ENCODE results near the gene TCEAL9.

The TCEAL9 gene

GRCh38 chrX:103396660-103397059, 40.4 kb downstream of the TCEAL9 start:
- H3K9me3 ChIP-seq (ENCODE audit: control insufficient read depth, insufficient read depth, low read depth, low read length): no peaks in the 10 kb centered on the region
- H3K36me3 ChIP-seq (ENCODE audit: control insufficient read depth in 2 of 2, insufficient read depth in 1 of 2, low read length in 2 of 2): no peaks in the 10 kb centered on the region
- no peaks in the 10 kb centered on the region for H3K4me1 ChIP-seq (ENCODE audit: control insufficient read depth, insufficient read depth, low read length)
- ChIA-PET CTCF (no interaction called here), POLR2A (no interaction called here)
- TF ChIP-seq ZSCAN23 (tag by site-specific recombination; IDR thresholded peaks at IDR 0.05): no peak
- no peak for TF ChIP-seq ZNF404 (tag by site-specific recombination; IDR thresholded peaks at IDR 0.05)
- TF ChIP-seq YY1 (tag by site-specific recombination; IDR thresholded peaks at IDR 0.05): no peak
- TF ChIP-seq KLF8 (tag by site-specific recombination; IDR thresholded peaks at IDR 0.05): no peak
- TF ChIP-seq ZNF362 (tag by site-specific recombination; IDR thresholded peaks at IDR 0.05): no peak
- no peak for TF ChIP-seq ZNF341 (tag by site-specific recombination; IDR thresholded peaks at IDR 0.05; ENCODE audit: low read depth)
- no peak for TF ChIP-seq CTCF (tag by site-specific recombination; IDR thresholded peaks at IDR 0.05)
- TF ChIP-seq, protein P1, sequence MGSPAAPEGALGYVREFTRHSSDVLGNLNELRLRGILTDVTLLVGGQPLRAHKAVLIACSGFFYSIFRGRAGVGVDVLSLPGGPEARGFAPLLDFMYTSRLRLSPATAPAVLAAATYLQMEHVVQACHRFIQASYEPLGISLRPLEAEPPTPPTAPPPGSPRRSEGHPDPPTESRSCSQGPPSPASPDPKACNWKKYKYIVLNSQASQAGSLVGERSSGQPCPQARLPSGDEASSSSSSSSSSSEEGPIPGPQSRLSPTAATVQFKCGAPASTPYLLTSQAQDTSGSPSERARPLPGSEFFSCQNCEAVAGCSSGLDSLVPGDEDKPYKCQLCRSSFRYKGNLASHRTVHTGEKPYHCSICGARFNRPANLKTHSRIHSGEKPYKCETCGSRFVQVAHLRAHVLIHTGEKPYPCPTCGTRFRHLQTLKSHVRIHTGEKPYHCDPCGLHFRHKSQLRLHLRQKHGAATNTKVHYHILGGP (tag by site-specific recombination; IDR thresholded peaks at IDR 0.05): no peak
- no peak for TF ChIP-seq ZNF707 (tag by site-specific recombination; IDR thresholded peaks at IDR 0.05)
- no peak for TF ChIP-seq ZNF621 (tag by site-specific recombination; IDR thresholded peaks at IDR 0.05)
- TF ChIP-seq KLF7 (tag by site-specific recombination; IDR thresholded peaks at IDR 0.05; ENCODE audit: borderline replicate concordance): no peak
- TF ChIP-seq ZNF501 (tag by site-specific recombination; IDR thresholded peaks at IDR 0.05): no peak
- TF ChIP-seq ZNF555 (tag by site-specific recombination; conservative IDR thresholded peaks at IDR 0.05): no peak
- TF ChIP-seq ZNF248 (tag by site-specific recombination; IDR thresholded peaks at IDR 0.05): no peak
- no peak for TF ChIP-seq ZNF610 (tag by site-specific recombination; IDR thresholded peaks at IDR 0.05; ENCODE audit: borderline replicate concordance)
- no peak for TF ChIP-seq ZNF530 (tag by site-specific recombination; IDR thresholded peaks at IDR 0.05; ENCODE audit: low read depth)
- TF ChIP-seq, protein P2, sequence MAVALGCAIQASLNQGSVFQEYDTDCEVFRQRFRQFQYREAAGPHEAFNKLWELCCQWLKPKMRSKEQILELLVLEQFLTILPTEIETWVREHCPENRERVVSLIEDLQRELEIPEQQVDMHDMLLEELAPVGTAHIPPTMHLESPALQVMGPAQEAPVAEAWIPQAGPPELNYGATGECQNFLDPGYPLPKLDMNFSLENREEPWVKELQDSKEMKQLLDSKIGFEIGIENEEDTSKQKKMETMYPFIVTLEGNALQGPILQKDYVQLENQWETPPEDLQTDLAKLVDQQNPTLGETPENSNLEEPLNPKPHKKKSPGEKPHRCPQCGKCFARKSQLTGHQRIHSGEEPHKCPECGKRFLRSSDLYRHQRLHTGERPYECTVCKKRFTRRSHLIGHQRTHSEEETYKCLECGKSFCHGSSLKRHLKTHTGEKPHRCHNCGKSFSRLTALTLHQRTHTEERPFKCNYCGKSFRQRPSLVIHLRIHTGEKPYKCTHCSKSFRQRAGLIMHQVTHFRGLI (tag by site-specific recombination; IDR thresholded peaks at IDR 0.05): no peak
- TF ChIP-seq ZNF776 (tag by site-specific recombination; IDR thresholded peaks at IDR 0.05; ENCODE audit: borderline replicate concordance): no peak
- H3K27ac ChIP-seq (ENCODE audit: extremely low read depth, low read depth, low read length): no peak overlapping the region
- no peak overlapping the region for H3K4me3 ChIP-seq (ENCODE audit: low read depth, low read length)

DNA sequence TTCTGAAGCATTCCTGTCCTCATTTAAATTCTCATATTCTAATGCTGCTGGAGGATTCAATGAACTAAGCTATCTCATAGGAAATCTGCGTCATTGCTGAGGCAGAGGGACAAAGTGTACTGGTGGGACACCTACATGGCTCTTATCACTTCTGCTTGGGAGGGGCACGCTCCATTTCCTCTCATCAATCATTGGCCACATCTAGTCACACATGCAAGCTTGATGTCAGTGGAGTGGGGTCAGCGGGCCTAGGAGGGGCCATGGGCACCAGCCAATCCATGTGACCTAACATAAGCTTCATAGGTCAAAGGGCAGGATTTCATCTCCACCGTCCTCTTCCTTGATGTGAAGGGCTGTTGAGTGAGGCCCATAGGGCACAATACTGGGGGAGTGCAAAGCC, 41.4 kb downstream of the TCEAL9 start:
- H3K9me3 ChIP-seq (ENCODE audit: control insufficient read depth, insufficient read depth, low read depth, low read length): no peaks in the 10 kb centered on the region
- POLR2A ChIA-PET: interaction anchor here (1.6 kb wide), 1 partner anchor 21 kb away, joined by 8 read pairs; the partner anchor contains the start of gene BEX3
- H3K27ac ChIP-seq (ENCODE audit: extremely low read depth, low read depth, low read length): no peak overlapping the region
- no peaks in the 10 kb centered on the region for H3K36me3 ChIP-seq (ENCODE audit: control insufficient read depth in 2 of 2, insufficient read depth in 1 of 2, low read length in 2 of 2)
- H3K4me1 ChIP-seq (ENCODE audit: control insufficient read depth, insufficient read depth, low read length): no peaks in the 10 kb centered on the region
- CTCF ChIA-PET: interaction anchor here (0.6 to 0.9 kb wide), 2 partner anchors 12 to 56 kb away, joined by 3 to 4 read pairs; no protein-coding TSS in a partner anchor
- no peak overlapping the region for H3K4me3 ChIP-seq (ENCODE audit: low read depth, low read length)
- TF ChIP-seq KLF16 (tag by site-specific recombination; IDR thresholded peaks at IDR 0.05) (no peak), ZNF596 (tag by site-specific recombination; IDR thresholded peaks at IDR 0.05) (no peak), ZNF433 (tag by site-specific recombination; IDR thresholded peaks at IDR 0.05; ENCODE audit: low read depth) (no peak), TRIM28 (IDR thresholded peaks at IDR 0.05; ENCODE audit: borderline replicate concordance, low read length) (no peak), ZNF747 (tag by site-specific recombination; IDR thresholded peaks at IDR 0.05) (no peak)
- TF ChIP-seq, protein P1 (tag by site-specific recombination; IDR thresholded peaks at IDR 0.05): no peak
- TF ChIP-seq, protein P3, sequence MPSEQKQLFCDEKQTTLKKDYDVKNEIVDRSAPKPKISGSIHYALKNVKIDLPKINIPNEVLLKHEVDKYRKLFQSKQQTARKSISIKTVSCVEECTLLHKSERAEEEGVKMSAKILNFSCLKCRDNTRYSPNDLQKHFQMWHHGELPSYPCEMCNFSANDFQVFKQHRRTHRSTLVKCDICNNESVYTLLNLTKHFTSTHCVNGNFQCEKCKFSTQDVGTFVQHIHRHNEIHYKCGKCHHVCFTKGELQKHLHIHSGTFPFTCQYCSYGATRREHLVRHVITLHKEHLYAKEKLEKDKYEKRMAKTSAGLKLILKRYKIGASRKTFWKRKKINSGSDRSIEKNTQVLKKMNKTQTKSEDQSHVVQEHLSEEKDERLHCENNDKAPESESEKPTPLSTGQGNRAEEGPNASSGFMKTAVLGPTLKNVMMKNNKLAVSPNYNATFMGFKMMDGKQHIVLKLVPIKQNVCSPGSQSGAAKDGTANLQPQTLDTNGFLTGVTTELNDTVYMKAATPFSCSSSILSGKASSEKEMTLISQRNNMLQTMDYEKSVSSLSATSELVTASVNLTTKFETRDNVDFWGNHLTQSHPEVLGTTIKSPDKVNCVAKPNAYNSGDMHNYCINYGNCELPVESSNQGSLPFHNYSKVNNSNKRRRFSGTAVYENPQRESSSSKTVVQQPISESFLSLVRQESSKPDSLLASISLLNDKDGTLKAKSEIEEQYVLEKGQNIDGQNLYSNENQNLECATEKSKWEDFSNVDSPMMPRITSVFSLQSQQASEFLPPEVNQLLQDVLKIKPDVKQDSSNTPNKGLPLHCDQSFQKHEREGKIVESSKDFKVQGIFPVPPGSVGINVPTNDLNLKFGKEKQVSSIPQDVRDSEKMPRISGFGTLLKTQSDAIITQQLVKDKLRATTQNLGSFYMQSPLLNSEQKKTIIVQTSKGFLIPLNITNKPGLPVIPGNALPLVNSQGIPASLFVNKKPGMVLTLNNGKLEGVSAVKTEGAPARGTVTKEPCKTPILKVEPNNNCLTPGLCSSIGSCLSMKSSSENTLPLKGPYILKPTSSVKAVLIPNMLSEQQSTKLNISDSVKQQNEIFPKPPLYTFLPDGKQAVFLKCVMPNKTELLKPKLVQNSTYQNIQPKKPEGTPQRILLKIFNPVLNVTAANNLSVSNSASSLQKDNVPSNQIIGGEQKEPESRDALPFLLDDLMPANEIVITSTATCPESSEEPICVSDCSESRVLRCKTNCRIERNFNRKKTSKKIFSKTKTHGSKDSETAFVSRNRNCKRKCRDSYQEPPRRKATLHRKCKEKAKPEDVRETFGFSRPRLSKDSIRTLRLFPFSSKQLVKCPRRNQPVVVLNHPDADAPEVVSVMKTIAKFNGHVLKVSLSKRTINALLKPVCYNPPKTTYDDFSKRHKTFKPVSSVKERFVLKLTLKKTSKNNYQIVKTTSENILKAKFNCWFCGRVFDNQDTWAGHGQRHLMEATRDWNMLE (tag by site-specific recombination; conservative IDR thresholded peaks at IDR 0.05; ENCODE audit: low read depth): no peak
